Stimulated activated CD4-positive, alpha-beta T cell treated with anti-CD3 and anti-CD28 coated beads, Interleukin-12 subunit alpha, Interleukin-12 subunit beta, amount 100 ng/mL, for 4 hours (primary cell): ENCODE results near the gene GTPBP3.

Experiments used
- DNase-seq: peaks from one replicate; pipeline ENCODE4 v3.0.0-alpha.2; 2020

The GTPBP3 gene

DNA sequence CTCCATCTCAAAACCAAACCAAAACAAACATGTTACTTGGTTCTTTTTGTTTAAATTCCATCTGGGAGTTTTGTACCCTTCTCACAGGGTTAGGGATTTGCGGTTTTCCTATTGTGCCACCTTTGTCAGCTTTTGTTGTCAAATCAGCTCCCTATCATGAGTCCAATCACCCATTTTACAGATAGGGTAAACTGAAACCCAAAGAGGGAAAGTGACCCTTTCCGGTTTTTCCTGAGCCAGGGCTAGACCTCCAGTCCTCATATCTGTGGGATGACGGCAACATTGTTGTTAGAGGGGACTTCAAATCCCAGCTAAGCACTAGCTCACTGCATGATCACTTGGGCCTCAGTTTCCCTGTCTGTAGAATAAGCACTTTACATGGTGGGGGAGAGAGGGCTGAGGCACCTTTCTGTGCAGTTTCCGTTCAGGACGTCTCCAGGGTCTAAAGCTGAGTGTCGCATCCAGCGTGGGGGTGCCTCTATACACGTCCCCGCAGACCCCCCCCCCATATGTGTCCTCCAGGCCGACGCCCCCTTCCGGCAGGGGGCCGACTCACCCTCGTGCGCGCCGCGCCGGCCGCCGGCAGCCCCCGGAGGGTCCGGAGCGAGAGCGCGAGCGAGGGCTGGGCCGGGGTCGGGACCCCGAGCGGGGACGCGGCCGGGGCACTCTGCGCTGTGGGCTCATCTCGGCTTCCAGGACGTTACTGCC is 52.8 kb downstream of the GTPBP3 start:
- DNase-seq, result no peak

DNA sequence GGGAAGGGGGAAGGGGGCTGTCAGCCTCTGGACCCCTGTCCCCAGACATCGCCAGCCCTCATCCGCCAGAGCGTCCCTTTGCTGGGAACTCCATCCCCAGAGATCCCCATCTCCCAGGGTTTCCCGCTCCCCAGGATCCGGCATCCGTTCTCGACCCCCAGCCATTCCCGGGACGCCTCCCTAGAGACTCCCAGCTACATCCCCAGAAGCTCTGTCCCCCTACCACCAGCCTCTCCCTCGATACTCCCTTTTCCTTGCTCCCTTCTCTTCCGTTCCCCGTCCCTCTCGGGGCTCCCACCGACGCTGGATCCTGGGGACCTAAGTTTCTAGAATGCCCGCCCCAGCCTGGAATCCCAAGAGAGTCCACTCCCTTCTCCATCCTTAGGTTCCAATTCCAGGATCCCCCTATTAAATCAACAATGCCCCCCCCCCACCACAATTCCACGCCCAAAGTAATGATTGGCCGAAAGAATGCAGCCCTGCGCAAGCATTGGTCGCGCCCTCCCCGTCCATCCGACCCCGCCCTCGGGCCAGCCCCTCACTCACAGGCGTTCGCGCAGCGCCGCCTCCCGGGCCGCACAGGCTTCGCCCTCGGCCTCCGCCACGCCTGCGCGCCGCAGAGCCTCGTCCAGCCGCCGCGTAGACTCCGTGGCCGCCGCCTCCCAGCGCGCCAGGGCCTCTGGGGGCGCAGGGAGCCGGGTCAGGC is 53.5 kb downstream of the GTPBP3 start:
- DNase-seq, result peak; percentile 91

DNA sequence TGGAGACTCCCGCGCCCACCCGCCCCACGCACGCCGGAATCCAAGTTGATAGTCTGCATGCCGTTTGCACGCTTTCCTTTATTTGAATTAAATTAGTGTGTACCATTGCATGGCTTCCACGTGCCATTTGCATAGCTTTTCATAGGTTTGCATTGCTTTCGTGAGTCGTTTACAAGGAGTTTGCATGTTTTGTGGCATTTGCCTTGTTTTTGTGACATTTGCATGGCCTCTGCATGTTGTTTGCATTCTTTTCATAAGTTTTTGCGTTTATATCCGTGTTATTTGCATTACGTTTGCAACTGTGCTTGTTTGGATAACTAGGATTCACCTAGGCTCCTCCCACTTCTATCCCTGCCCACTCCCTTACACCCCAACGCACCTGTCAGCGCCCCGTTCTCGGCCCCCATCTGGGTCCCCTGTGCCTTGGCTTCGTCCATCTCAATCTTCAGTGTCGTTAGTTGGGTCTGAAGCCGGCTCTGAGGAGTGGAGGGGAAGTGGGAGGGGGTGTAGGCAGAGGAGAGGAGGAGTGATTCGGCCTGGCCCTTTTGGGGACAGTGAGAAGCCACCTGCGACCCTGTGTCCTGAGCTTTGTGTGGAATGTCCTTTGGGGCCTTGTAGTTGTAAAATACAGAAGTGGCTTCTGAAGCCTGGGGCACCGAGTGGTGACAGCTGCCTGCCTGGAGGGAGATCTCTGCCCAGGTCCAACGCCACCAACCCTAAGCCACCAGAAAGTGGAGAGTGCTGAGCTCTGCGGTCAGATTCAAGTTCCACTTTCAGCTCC is 54.2 kb downstream of the GTPBP3 start:
- no peak for DNase-seq
